Thyroid gland (tissue), 4 donors: ENCODE data around the gene LAMP1. TPM values are rescaled to one million over a fixed set of nuclear protein-coding genes. Genes with fewer than 3 reads are reported as not detected.

Experiments
- DNase-seq, 2 donors: peaks; one replicate each; pipeline ENCODE4 v3.0.0-alpha.2; 2019
- H3K27ac ChIP-seq, 3 donors: fragments of 200-600 bp; sonication (generic); 1 replicate in 2 of 3; 2 replicates in 1 of 3; pipeline ENCODE4 v1.5.1; 2016 to 2019; ENCODE audit warnings: mild to moderate bottlenecking in 1 of 3, moderate library complexity in 1 of 3
- H3K27me3 ChIP-seq: fragments of 200-600 bp; sonication (generic); one replicate; pipeline ENCODE4 v1.5.1; 2019
- H3K36me3 ChIP-seq, 2 donors: fragments of 200-600 bp; sonication (generic); one replicate each; pipeline ENCODE4 v1.5.1; 2016 to 2019
- H3K4me1 ChIP-seq, 2 donors: fragments of 200-600 bp; sonication (generic); one replicate each; pipeline ENCODE4 v1.5.1; 2017 to 2019
- H3K4me3 ChIP-seq, 3 donors: fragments of 200-600 bp; sonication (generic); replicated peaks in 1 of 3; 1 replicate in 2 of 3; 2 replicates in 1 of 3; pipeline ENCODE4 v1.5.1; 2016; ENCODE audit warnings: mild to moderate bottlenecking in 1 of 3
- H3K9me3 ChIP-seq: fragments of 200-600 bp; sonication (generic); one replicate; pipeline ENCODE4 v1.5.1; 2017
- POLR2A ChIP-seq, 2 donors: fragments of 450-650 bp; IDR thresholded peaks; one replicate each; pipeline ENCODE4 v1.6.1; 2017; ENCODE audit warnings: antibody characterized with exemption in 2 of 2, mild to moderate bottlenecking in 2 of 2, moderate library complexity in 1 of 2
- WGBS, 2 donors: methylation state at CpG; one replicate each; pipeline ENCODE4 v1.1.5; 2017; 5-methylcytosine and 5-hydroxymethylcytosine counted together
- intact Hi-C: fragments of 100-400 bp; cut with DNase I; formaldehyde crosslinking; loops from one replicate; pipeline ENCODE4 v1.15.1; 2023
- total RNA-seq, 4 donors: library from RNA; depleted of rRNA; stranded (reverse); fragments of >200 nt; gene quantifications; one replicate each; pipeline ENCODE4 v1.2.3, GENCODE V29; 2016
- TF ChIP-seq, protein P1 (sequence below), 6 experiments: fragments of 200-600 bp in 3 of 6; fragments of 450-650 bp in 3 of 6; sonication (generic) in 3 of 6; IDR thresholded peaks; one replicate each; pipeline ENCODE4 v1.5.1; 2016 to 2019; ENCODE audit warnings: antibody characterized with exemption in 6 of 6, mild to moderate bottlenecking in 2 of 6, inconsistent platforms in 1 of 6, moderate library complexity in 1 of 6

The LAMP1 gene
- total RNA-seq, 4 donors from 2014 or later: 169 to 227 (median 206) TPM

DNA sequence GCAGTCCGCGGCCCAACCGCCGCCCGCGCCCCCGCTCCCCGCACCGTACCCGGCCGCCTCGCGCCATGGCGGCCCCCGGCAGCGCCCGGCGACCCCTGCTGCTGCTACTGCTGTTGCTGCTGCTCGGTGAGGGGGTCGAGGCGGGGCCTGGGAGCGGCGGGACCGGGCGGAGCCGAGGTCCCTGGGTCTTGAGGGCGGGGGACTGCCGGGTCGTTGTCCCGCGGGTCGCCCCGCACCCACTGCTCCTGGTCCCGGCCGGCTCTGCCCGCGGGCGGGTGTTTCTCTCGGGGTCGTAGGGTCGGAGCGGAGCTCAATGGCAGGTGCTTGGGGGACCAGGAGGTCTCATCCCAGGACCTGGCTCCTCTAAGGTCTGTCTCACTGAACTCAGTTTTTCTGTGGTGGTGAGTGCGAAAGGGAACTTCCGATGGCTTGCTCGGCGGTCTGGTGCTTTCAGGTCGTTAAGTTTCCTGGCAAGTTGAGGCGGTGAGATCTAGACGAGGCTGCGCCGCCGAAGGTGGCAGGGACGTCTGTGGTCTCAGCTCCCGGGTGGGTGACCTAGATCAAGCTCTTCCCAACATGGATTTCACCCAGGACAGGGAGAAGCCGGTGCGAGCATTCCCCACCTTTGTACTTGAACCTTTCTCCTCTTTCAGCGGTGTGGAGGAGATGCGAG is 467 bp downstream of the LAMP1 start:
- Histone ChIP-seq H3K36me3 (no peaks in the 10 kb centered on the region), H3K4me3 (peak overlapping the region; percentile 21 to 92 (median 36)), H3K27ac (peak overlapping the region in 2 of 3 donors; percentile 81 to 92), H3K27me3 (no peaks in the 10 kb centered on the region), H3K9me3 (no peaks in the 10 kb centered on the region), H3K4me1 (peaks cover 4 to 15% of the 10 kb centered on the region in 2 donors)
- TF ChIP-seq POLR2A (IDR thresholded peaks at IDR 0.05): no peak
- TF ChIP-seq, protein P1, sequence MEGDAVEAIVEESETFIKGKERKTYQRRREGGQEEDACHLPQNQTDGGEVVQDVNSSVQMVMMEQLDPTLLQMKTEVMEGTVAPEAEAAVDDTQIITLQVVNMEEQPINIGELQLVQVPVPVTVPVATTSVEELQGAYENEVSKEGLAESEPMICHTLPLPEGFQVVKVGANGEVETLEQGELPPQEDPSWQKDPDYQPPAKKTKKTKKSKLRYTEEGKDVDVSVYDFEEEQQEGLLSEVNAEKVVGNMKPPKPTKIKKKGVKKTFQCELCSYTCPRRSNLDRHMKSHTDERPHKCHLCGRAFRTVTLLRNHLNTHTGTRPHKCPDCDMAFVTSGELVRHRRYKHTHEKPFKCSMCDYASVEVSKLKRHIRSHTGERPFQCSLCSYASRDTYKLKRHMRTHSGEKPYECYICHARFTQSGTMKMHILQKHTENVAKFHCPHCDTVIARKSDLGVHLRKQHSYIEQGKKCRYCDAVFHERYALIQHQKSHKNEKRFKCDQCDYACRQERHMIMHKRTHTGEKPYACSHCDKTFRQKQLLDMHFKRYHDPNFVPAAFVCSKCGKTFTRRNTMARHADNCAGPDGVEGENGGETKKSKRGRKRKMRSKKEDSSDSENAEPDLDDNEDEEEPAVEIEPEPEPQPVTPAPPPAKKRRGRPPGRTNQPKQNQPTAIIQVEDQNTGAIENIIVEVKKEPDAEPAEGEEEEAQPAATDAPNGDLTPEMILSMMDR (IDR thresholded peaks at IDR 0.05): no peak
- intact Hi-C loops: loop anchor here (10.0 kb wide), 1 partner anchor 97 kb away; no protein-coding TSS in a partner anchor
- WGBS, 2 donors: 1 to 5% methylated on average over 10 to 15 of the region's 58 CpGs
- peak; percentile 7 to 36 for DNase-seq

DNA sequence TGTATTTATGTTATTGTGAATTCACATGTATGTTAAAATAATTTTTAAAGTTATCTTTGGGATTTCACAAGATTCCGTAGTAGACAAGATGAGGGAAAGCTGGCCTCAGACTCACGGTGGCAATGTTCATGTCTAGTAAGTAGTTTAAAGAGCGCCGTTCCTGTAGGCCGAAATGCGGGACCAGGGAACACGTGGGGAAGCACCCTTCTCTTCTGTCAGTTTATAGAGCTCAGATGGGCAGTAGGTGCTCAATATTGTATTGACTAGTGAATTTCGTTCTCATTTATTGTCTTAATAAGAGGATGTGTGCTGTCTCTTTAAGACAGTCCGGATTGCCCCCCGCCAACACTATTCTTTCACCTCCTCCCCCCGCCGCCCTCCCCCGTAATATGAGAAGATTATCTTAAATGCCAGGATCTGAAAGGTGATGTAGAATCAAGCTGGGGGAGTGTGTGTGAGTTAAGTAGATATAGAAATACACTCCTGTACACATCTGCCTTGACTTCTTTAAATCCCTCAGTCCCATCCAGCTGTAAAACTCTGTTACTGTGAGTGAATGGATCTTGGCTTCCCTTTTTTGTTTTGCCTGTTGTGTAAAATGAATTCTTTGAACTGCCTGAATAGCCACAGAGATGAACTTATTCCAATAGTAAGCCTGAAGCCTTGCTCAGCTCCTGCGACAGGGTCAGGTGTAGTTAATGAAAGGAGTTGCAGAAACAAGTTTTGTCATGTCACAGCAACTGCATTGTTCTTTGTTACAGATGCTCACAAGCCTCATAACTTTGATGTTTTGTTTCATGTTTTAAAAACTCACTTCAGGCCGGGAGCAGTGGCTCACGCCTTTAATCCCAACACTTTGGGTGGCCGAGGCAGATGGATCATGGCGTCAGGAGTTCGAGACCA is 1.3 kb downstream of the LAMP1 start:
- peak overlapping the region in 2 of 3 donors; percentile 81 to 92 for H3K27ac ChIP-seq
- intact Hi-C loops: loop anchor here (10.0 kb wide), 1 partner anchor 97 kb away; no protein-coding TSS in a partner anchor

DNA sequence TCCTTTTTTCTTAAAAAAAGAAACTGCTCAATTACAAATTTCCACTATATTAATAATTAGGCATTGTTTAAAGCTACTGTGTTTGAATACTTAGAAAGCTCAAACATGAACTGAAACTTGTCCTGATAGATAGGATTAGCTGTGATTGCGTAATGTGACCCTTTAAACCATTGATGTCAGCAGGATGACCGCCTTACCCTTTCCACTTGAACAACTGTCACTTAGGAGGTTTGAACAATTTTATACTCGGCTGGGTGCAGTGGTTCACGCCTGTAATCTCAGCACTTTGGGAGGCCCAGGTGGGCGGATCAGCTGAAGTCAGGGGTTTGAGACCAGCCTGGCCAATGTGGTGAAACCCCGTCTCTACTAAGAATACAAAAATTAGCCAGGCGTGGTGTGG is 2.9 kb downstream of the LAMP1 start:
- H3K27me3 ChIP-seq: no peaks in the 10 kb centered on the region
- no peak overlapping the region for H3K4me3 ChIP-seq
- no peaks in the 10 kb centered on the region for H3K9me3 ChIP-seq
- intact Hi-C loops: loop anchor here (10.0 kb wide), 2 partner anchors 85 to 95 kb away; no protein-coding TSS in a partner anchor
- no peaks in the 10 kb centered on the region for H3K36me3 ChIP-seq
- peaks cover 9 to 15% of the 10 kb centered on the region in 2 donors for H3K4me1 ChIP-seq
- WGBS, 2 donors: 80 to 83% methylated on average over 7 of the region's 7 CpGs
- no peak overlapping the region for H3K27ac ChIP-seq
- TF ChIP-seq, protein P1 (IDR thresholded peaks at IDR 0.05): no peak
- no peak for TF ChIP-seq POLR2A (IDR thresholded peaks at IDR 0.05)
- no peak for DNase-seq

More for the DNA sequence above, 1.3 kb downstream of the LAMP1 start:
- Histone ChIP-seq H3K4me1 (peaks cover 4 to 15% of the 10 kb centered on the region in 2 donors), H3K4me3 (peak overlapping the region in 2 of 3 donors; percentile 36 to 92), H3K9me3 (no peaks in the 10 kb centered on the region), H3K27me3 (no peaks in the 10 kb centered on the region), H3K36me3 (no peaks in the 10 kb centered on the region)
- DNase-seq: no peak
- 39 to 40% methylated on average over 19 of the region's 19 CpGs for WGBS, 2 donors
- no peak for TF ChIP-seq POLR2A (IDR thresholded peaks at IDR 0.05)
- TF ChIP-seq, protein P1 (IDR thresholded peaks at IDR 0.05): no peak

DNA sequence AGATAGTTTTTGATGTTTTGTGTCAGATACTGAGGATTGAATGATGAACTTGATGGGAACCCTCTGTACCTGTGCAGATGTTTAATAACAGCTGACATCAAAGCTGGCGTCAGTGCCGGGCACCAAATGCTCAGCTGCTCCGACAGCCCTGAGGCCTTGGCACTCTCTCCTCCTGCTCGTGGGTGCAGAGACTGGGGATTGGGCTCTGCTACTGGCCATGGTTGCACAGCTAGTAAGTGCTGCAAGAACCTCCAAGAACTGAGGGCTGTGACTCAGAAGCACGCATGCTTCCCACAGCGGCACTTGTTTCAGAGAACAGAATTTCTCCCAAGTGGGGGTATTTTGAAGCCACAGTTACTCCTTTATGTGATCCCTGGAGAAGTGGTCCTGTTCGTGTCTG is 5.9 kb downstream of the LAMP1 start:
- Histone ChIP-seq H3K27ac (no peak overlapping the region), H3K9me3 (no peaks in the 10 kb centered on the region), H3K36me3 (no peaks in the 10 kb centered on the region), H3K4me3 (no peak overlapping the region), H3K27me3 (no peaks in the 10 kb centered on the region), H3K4me1 (peaks cover 5 to 7% of the 10 kb centered on the region in 2 donors)
- TF ChIP-seq POLR2A (IDR thresholded peaks at IDR 0.05): no peak
- TF ChIP-seq, protein P1 (IDR thresholded peaks at IDR 0.05): no peak
- DNase-seq: no peak
- intact Hi-C loops: loop anchor here (10.0 kb wide), 1 partner anchor 88 kb away; no protein-coding TSS in a partner anchor
- WGBS, 2 donors: 94% methylated on average over 7 of the region's 7 CpGs
